GM04504 (cell line): ENCODE data around the gene STAG1.

Experiments
- DNase-seq: peaks from one replicate; pipeline ENCODE4 v3.0.0-alpha.2; 2012; ENCODE audit warnings: low read depth

STAG1 gene

GRCh38 chr3:136327671-136328070 is 424.5 kb downstream of the STAG1 start:
- DNase-seq = no peak

- no peak for DNase-seq
Observed at GRCh38 chr3:136326316-136326715, 425.9 kb downstream of the STAG1 start.

GRCh38 chr3:136311968-136312367 is 440.2 kb downstream of the STAG1 start:
- no peak for DNase-seq

- DNase-seq = no peak
Observed at GRCh38 chr3:136311261-136311660, 440.9 kb downstream of the STAG1 start.

GRCh38 chr3:136305879-136306278 is 446.3 kb downstream of the STAG1 start:
- DNase-seq = peak; percentile 23

GRCh38 chr3:136300444-136300843 is 451.7 kb downstream of the STAG1 start:
- DNase-seq = no peak

GRCh38 chr3:136297826-136298225 is 454.4 kb downstream of the STAG1 start:
- no peak for DNase-seq

- no peak for DNase-seq
Observed at GRCh38 chr3:136296960-136297359, 455.2 kb downstream of the STAG1 start.

- no peak for DNase-seq
Observed at GRCh38 chr3:136294176-136294575, 458.0 kb downstream of the STAG1 start.

- DNase-seq = no peak
Observed at GRCh38 chr3:136293279-136293678, 458.9 kb downstream of the STAG1 start.

- DNase-seq = no peak
Observed at GRCh38 chr3:136292500-136292899, 459.7 kb downstream of the STAG1 start.

- DNase-seq = no peak
Observed at GRCh38 chr3:136291302-136291701, 460.9 kb downstream of the STAG1 start.
